OCI-LY7 (cell line): ENCODE measurements around the gene HHIP.

Experiments used
- EZH2phosphoT487 ChIP-seq: fragments of 200-600 bp; sonication (generic); IDR thresholded peaks from 2 replicates; pipeline ENCODE4 v1.6.1; 2018; ENCODE audit warnings: low read depth, borderline replicate concordance, mild to moderate bottlenecking, mixed run types, antibody characterized with exemption, low read length, moderate library complexity, mixed read lengths
- TF ChIP-seq, protein P1 (sequence below): fragments of 200-600 bp; sonication (generic); conservative IDR thresholded peaks from 2 replicates; pipeline ENCODE4 v1.5.1; 2014; ENCODE audit warnings: mild to moderate bottlenecking, antibody characterized with exemption, low read length, moderate library complexity, mixed read lengths

DNA sequence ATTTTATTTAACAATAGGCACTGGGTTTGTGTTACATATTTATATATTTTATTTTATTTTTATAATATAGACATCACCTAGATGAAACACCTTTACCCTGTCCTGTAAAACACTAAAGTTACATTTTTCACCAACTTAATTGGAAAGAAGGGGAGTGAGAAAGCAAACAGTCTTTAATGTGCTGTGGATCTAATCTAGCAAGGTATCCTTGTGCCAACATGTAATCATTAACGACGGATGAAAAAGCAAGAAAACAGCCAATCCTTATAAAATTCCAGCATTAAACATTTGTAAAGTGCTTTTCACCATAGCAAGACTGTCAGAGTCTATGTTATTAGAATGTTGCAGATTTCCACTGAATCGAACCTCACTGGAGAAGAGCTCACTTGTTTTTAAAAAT is 92.7 kb downstream of the HHIP start:
- TF ChIP-seq, protein P1, sequence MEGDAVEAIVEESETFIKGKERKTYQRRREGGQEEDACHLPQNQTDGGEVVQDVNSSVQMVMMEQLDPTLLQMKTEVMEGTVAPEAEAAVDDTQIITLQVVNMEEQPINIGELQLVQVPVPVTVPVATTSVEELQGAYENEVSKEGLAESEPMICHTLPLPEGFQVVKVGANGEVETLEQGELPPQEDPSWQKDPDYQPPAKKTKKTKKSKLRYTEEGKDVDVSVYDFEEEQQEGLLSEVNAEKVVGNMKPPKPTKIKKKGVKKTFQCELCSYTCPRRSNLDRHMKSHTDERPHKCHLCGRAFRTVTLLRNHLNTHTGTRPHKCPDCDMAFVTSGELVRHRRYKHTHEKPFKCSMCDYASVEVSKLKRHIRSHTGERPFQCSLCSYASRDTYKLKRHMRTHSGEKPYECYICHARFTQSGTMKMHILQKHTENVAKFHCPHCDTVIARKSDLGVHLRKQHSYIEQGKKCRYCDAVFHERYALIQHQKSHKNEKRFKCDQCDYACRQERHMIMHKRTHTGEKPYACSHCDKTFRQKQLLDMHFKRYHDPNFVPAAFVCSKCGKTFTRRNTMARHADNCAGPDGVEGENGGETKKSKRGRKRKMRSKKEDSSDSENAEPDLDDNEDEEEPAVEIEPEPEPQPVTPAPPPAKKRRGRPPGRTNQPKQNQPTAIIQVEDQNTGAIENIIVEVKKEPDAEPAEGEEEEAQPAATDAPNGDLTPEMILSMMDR: no peak
- no peak for TF ChIP-seq EZH2phosphoT487
